ENCODE data around the gene SLC8A1.

Gene SLC8A1

GRCh38 chr2:40165509-40165844 lies 286.4 kb downstream of the SLC8A1 start:
- peaks cover 0 to 14% of the 10 kb centered on the region in 2 donors for H3K36me3 ChIP-seq (ENCODE audit: control insufficient read depth in 1 of 2, insufficient read depth in 2 of 2, low read length in 2 of 2)
- peaks cover 7 to 12% of the 10 kb centered on the region in 2 donors for H3K4me1 ChIP-seq (ENCODE audit: control insufficient read depth in 1 of 2, insufficient read depth in 2 of 2, low read length in 2 of 2)
- no peak overlapping the region for H3K27ac ChIP-seq (ENCODE audit: low read length)
- H3K27me3 ChIP-seq (ENCODE audit: low read depth, low read length), result no peaks in the 10 kb centered on the region
- no peak overlapping the region for H3K4me3 ChIP-seq (ENCODE audit: low read depth in 1 of 2, low read length in 2 of 2)
- H3K9me3 ChIP-seq (ENCODE audit: control insufficient read depth in 1 of 2, low read length in 2 of 2), result no peaks in the 10 kb centered on the region

GRCh38 chr2:40164736-40165508 lies 287.0 kb downstream of the SLC8A1 start:
- Histone ChIP-seq H3K4me1 (ENCODE audit: control insufficient read depth in 1 of 2, insufficient read depth in 2 of 2, low read length in 2 of 2) (peaks cover 7 to 12% of the 10 kb centered on the region in 2 donors), H3K9me3 (ENCODE audit: control insufficient read depth in 1 of 2, low read length in 2 of 2) (no peaks in the 10 kb centered on the region), H3K27ac (ENCODE audit: low read length) (no peak overlapping the region), H3K36me3 (ENCODE audit: control insufficient read depth in 1 of 2, insufficient read depth in 2 of 2, low read length in 2 of 2) (peaks cover 0 to 16% of the 10 kb centered on the region in 2 donors), H3K27me3 (ENCODE audit: low read depth, low read length) (no peaks in the 10 kb centered on the region), H3K4me3 (ENCODE audit: low read depth in 1 of 2, low read length in 2 of 2) (no peak overlapping the region)

- Histone ChIP-seq H3K4me3 (ENCODE audit: low read depth in 1 of 2, low read length in 2 of 2) (no peak overlapping the region), H3K27ac (ENCODE audit: low read length) (no peak overlapping the region), H3K36me3 (ENCODE audit: control insufficient read depth in 1 of 2, insufficient read depth in 2 of 2, low read length in 2 of 2) (peaks cover 4 to 25% of the 10 kb centered on the region in 2 donors), H3K27me3 (ENCODE audit: low read depth, low read length) (no peaks in the 10 kb centered on the region), H3K9me3 (ENCODE audit: control insufficient read depth in 1 of 2, low read length in 2 of 2) (no peaks in the 10 kb centered on the region), H3K4me1 (ENCODE audit: control insufficient read depth in 1 of 2, insufficient read depth in 2 of 2, low read length in 2 of 2) (peaks cover 7% of the 10 kb centered on the region in 2 donors)
Measured at GRCh38 chr2:40161986-40162385, 289.9 kb downstream of the SLC8A1 start.

DNA sequence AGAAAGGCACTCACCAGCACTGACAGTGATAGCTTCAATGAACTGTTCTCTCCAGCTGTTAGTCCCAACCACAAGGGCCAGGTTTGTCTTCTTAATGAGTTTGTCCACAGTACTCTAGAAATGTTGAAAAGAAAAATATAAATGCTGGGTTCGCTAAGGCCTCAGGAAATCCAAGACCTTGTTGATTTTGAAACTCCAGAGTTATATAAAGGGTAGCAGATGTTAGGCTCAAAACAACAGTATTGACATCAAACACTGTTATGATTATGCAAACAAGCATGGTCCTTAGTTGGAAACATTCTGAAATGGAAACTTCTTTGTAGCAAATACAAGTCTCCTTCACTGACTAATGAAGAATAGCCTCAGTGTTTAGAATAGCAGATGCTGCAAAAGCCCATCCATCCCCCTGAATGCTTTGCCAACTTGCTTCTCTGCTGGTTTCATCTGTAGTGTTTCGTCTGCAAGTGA lies 291.1 kb downstream of the SLC8A1 start:
- H3K4me1 ChIP-seq (ENCODE audit: control insufficient read depth in 1 of 2, insufficient read depth in 2 of 2, low read length in 2 of 2), result peaks cover 3 to 7% of the 10 kb centered on the region in 2 donors
- no peak overlapping the region for H3K4me3 ChIP-seq (ENCODE audit: low read depth in 1 of 2, low read length in 2 of 2)
- no peaks in the 10 kb centered on the region for H3K9me3 ChIP-seq (ENCODE audit: control insufficient read depth in 1 of 2, low read length in 2 of 2)
- H3K27ac ChIP-seq (ENCODE audit: low read length), result no peak overlapping the region
- H3K27me3 ChIP-seq (ENCODE audit: low read depth, low read length), result no peaks in the 10 kb centered on the region
- H3K36me3 ChIP-seq (ENCODE audit: control insufficient read depth in 1 of 2, insufficient read depth in 2 of 2, low read length in 2 of 2), result peaks cover 4 to 35% of the 10 kb centered on the region in 2 donors

DNA sequence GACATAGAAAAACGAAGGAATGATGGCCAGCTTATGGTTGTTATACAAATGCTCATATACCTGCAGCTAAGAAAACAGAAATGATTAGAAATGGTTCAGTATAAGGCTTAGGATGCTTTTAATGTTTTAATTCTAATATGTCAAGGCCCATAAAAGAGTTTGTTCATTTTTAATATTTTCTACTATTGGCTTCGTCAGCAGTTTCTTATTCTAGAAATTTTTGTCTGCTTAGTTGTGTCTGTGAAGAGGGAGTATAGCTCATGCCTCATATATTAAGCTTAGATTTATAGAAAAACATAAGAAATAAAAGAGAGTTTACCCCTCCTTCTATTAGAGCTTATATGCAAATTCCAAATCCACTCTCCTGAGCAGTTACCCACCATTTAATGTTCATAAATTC lies 292.6 kb downstream of the SLC8A1 start:
- no peaks in the 10 kb centered on the region for H3K27me3 ChIP-seq (ENCODE audit: low read depth, low read length)
- H3K36me3 ChIP-seq (ENCODE audit: control insufficient read depth in 1 of 2, insufficient read depth in 2 of 2, low read length in 2 of 2), result peaks cover 4 to 36% of the 10 kb centered on the region in 2 donors
- H3K9me3 ChIP-seq (ENCODE audit: control insufficient read depth in 1 of 2, low read length in 2 of 2), result no peaks in the 10 kb centered on the region
- H3K27ac ChIP-seq (ENCODE audit: low read length), result no peak overlapping the region
- H3K4me3 ChIP-seq (ENCODE audit: low read depth in 1 of 2, low read length in 2 of 2), result no peak overlapping the region
- peaks cover 0 to 7% of the 10 kb centered on the region in 2 donors for H3K4me1 ChIP-seq (ENCODE audit: control insufficient read depth in 1 of 2, insufficient read depth in 2 of 2, low read length in 2 of 2)

- H3K36me3 ChIP-seq (ENCODE audit: control insufficient read depth in 1 of 2, insufficient read depth in 2 of 2, low read length in 2 of 2), result peaks cover 4 to 35% of the 10 kb centered on the region in 2 donors
- H3K27ac ChIP-seq (ENCODE audit: low read length), result no peak overlapping the region
- no peak overlapping the region for H3K4me3 ChIP-seq (ENCODE audit: low read depth in 1 of 2, low read length in 2 of 2)
- H3K27me3 ChIP-seq (ENCODE audit: low read depth, low read length), result no peaks in the 10 kb centered on the region
- H3K9me3 ChIP-seq (ENCODE audit: control insufficient read depth in 1 of 2, low read length in 2 of 2), result no peaks in the 10 kb centered on the region
- peaks cover 0 to 7% of the 10 kb centered on the region in 2 donors for H3K4me1 ChIP-seq (ENCODE audit: control insufficient read depth in 1 of 2, insufficient read depth in 2 of 2, low read length in 2 of 2)
Measured at GRCh38 chr2:40158781-40159180, 293.1 kb downstream of the SLC8A1 start.

GRCh38 chr2:40155728-40156127 lies 296.2 kb downstream of the SLC8A1 start:
- no peak overlapping the region for H3K27ac ChIP-seq (ENCODE audit: low read length)
- H3K9me3 ChIP-seq (ENCODE audit: control insufficient read depth in 1 of 2, low read length in 2 of 2), result no peaks in the 10 kb centered on the region
- H3K4me3 ChIP-seq (ENCODE audit: low read depth in 1 of 2, low read length in 2 of 2), result no peak overlapping the region
- no peaks in the 10 kb centered on the region for H3K27me3 ChIP-seq (ENCODE audit: low read depth, low read length)
- H3K36me3 ChIP-seq (ENCODE audit: control insufficient read depth in 1 of 2, insufficient read depth in 2 of 2, low read length in 2 of 2), result peaks cover 4 to 26% of the 10 kb centered on the region in 2 donors
- H3K4me1 ChIP-seq (ENCODE audit: control insufficient read depth in 1 of 2, insufficient read depth in 2 of 2, low read length in 2 of 2), result no peaks in the 10 kb centered on the region

GRCh38 chr2:40150266-40150665 lies 301.6 kb downstream of the SLC8A1 start:
- Histone ChIP-seq H3K36me3 (ENCODE audit: control insufficient read depth in 1 of 2, insufficient read depth in 2 of 2, low read length in 2 of 2) (peaks cover 0 to 8% of the 10 kb centered on the region in 2 donors), H3K4me3 (ENCODE audit: low read depth in 1 of 2, low read length in 2 of 2) (no peak overlapping the region), H3K27ac (ENCODE audit: low read length) (no peak overlapping the region), H3K4me1 (ENCODE audit: control insufficient read depth in 1 of 2, insufficient read depth in 2 of 2, low read length in 2 of 2) (no peaks in the 10 kb centered on the region), H3K27me3 (ENCODE audit: low read depth, low read length) (no peaks in the 10 kb centered on the region), H3K9me3 (ENCODE audit: control insufficient read depth in 1 of 2, low read length in 2 of 2) (no peaks in the 10 kb centered on the region)

DNA sequence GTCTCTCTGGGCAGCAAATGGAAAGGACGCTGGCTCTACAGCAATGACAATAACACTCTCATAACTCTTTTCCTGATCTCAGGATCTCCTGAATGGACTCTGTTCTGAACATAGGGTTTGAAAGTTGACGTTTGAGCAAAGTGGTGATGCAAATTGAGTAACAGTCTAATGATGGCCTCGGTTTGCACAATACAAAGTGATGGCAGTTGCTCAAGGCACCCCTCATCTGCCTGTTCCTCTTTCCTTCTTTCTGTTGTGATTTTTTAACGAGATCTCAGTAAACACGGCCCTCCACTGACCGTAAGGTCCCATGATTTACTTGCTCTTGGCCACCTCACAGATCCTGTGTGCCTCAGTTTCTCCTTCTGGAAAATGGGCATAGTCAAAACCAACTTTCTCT lies 303.6 kb downstream of the SLC8A1 start:
- no peak overlapping the region for H3K4me3 ChIP-seq (ENCODE audit: low read depth in 1 of 2, low read length in 2 of 2)
- peaks cover 0 to 8% of the 10 kb centered on the region in 2 donors for H3K36me3 ChIP-seq (ENCODE audit: control insufficient read depth in 1 of 2, insufficient read depth in 2 of 2, low read length in 2 of 2)
- H3K27me3 ChIP-seq (ENCODE audit: low read depth, low read length), result no peaks in the 10 kb centered on the region
- H3K27ac ChIP-seq (ENCODE audit: low read length), result no peak overlapping the region
- no peaks in the 10 kb centered on the region for H3K4me1 ChIP-seq (ENCODE audit: control insufficient read depth in 1 of 2, insufficient read depth in 2 of 2, low read length in 2 of 2)
- no peaks in the 10 kb centered on the region for H3K9me3 ChIP-seq (ENCODE audit: control insufficient read depth in 1 of 2, low read length in 2 of 2)

DNA sequence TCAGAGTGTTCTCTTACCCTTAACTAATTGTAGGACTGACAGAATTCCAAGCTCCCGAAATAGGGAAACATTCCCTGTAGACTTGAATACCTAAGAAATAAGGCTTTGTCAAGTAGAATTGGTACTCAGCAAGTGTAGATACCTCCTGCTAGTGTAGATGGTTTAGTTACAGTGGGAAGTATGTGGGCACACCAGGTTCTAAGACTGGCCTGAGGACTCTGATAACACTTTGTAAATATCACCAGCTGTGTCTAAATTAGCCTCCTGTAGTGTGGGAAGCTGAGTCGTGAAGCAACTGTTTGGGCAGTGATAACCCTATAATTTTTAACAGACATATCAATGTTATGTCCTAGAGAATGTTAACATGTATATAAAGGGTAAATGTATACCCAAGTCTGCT lies 304.5 kb downstream of the SLC8A1 start:
- Histone ChIP-seq H3K27me3 (ENCODE audit: low read depth, low read length) (no peaks in the 10 kb centered on the region), H3K27ac (ENCODE audit: low read length) (no peak overlapping the region), H3K9me3 (ENCODE audit: control insufficient read depth in 1 of 2, low read length in 2 of 2) (no peaks in the 10 kb centered on the region), H3K4me1 (ENCODE audit: control insufficient read depth in 1 of 2, insufficient read depth in 2 of 2, low read length in 2 of 2) (no peaks in the 10 kb centered on the region), H3K4me3 (ENCODE audit: low read depth in 1 of 2, low read length in 2 of 2) (no peak overlapping the region), H3K36me3 (ENCODE audit: control insufficient read depth in 1 of 2, insufficient read depth in 2 of 2, low read length in 2 of 2) (peaks cover 0 to 8% of the 10 kb centered on the region in 2 donors)

DNA sequence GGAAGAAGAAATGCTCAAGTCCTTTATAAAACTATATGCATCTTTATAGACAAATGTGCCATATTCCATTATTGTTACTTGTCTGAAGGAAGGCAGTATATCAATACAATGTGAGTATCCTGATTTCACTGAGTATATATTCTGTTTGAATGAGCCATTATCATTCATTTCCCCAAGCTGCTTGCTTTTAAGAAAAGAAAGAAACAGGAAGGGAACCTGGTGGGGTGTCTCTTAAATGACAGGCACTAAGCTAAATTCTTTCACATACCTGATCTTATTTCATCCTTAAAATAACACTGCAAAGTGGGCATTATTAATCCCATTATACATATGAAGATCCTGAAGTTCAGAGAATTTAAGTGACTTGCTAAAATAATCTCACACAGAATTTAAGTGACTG lies 307.9 kb downstream of the SLC8A1 start:
- H3K27ac ChIP-seq (ENCODE audit: low read length), result no peak overlapping the region
- H3K9me3 ChIP-seq (ENCODE audit: control insufficient read depth in 1 of 2, low read length in 2 of 2), result no peaks in the 10 kb centered on the region
- H3K27me3 ChIP-seq (ENCODE audit: low read depth, low read length), result no peaks in the 10 kb centered on the region
- peaks cover 0 to 4% of the 10 kb centered on the region in 2 donors for H3K4me1 ChIP-seq (ENCODE audit: control insufficient read depth in 1 of 2, insufficient read depth in 2 of 2, low read length in 2 of 2)
- peaks cover 4 to 18% of the 10 kb centered on the region in 2 donors for H3K36me3 ChIP-seq (ENCODE audit: control insufficient read depth in 1 of 2, insufficient read depth in 2 of 2, low read length in 2 of 2)
- H3K4me3 ChIP-seq (ENCODE audit: low read depth in 1 of 2, low read length in 2 of 2), result no peak overlapping the region

- Histone ChIP-seq H3K27me3 (ENCODE audit: low read depth, low read length) (no peaks in the 10 kb centered on the region), H3K4me3 (ENCODE audit: low read depth in 1 of 2, low read length in 2 of 2) (no peak overlapping the region), H3K4me1 (ENCODE audit: control insufficient read depth in 1 of 2, insufficient read depth in 2 of 2, low read length in 2 of 2) (peaks cover 0 to 4% of the 10 kb centered on the region in 2 donors), H3K36me3 (ENCODE audit: control insufficient read depth in 1 of 2, insufficient read depth in 2 of 2, low read length in 2 of 2) (peaks cover 4 to 17% of the 10 kb centered on the region in 2 donors), H3K9me3 (ENCODE audit: control insufficient read depth in 1 of 2, low read length in 2 of 2) (no peaks in the 10 kb centered on the region), H3K27ac (ENCODE audit: low read length) (no peak overlapping the region)
Measured at GRCh38 chr2:40138314-40138713, 313.6 kb downstream of the SLC8A1 start.

All from muscle layer of duodenum (tissue), 2 donors.